K562 (cell line): Measurements from ENCODE around the gene FAM161A. TPM values are rescaled to one million over a fixed set of nuclear protein-coding genes. Genes with fewer than 3 reads are reported as not detected.
A peak's percentile ranks its signal among the peaks of the same experiment; 100 is the strongest.

Experiments
- CREM ChIP-seq: IDR thresholded peaks from 2 replicates; pipeline ENCODE4 v1.6.1; 2014; ENCODE audit warnings: antibody characterized with exemption, low read depth
- CSDE1 ChIP-seq, 2 experiments: fragments of 450-650 bp; IDR thresholded peaks; 2 replicates each; pipeline ENCODE4 v1.6.1; 2016; ENCODE audit warnings: mild to moderate bottlenecking in 1 of 2
- E2F3 ChIP-seq: fragments of 250-450 bp; sonication (Bioruptor Pico); IDR thresholded peaks from 2 replicates; pipeline ENCODE4 v1.4.0; 2020; ENCODE audit warnings: mild to moderate bottlenecking
- GABPB2 ChIP-seq: fragments of 250-450 bp; sonication (Bioruptor Pico); conservative IDR thresholded peaks from 2 replicates; pipeline ENCODE4 v1.5.1; 2021; ENCODE audit warnings: mild to moderate bottlenecking
- HDAC1 ChIP-seq, 2 experiments: fragments of 450-650 bp; IDR thresholded peaks; 2 replicates each; pipeline ENCODE4 v1.6.1; 2016 to 2017; ENCODE audit warnings: inconsistent platforms in 1 of 2, mild to moderate bottlenecking in 1 of 2, moderate library complexity in 1 of 2
- HOXB6 ChIP-seq: fragments of 250-450 bp; sonication (Bioruptor Pico); IDR thresholded peaks from 2 replicates; pipeline ENCODE4 v1.5.1; 2022; ENCODE audit warnings: mild to moderate bottlenecking, borderline replicate concordance
- KDM5B ChIP-seq: fragments of 200-600 bp; sonication (generic); IDR thresholded peaks from 2 replicates; pipeline ENCODE4 v1.6.1; 2012; ENCODE audit warnings: low read depth, mild to moderate bottlenecking, moderate library complexity, low read length, control low read depth, inconsistent platforms; ENCODE audit not compliant: insufficient replicate concordance
- L3MBTL2 ChIP-seq: fragments of 450-650 bp; IDR thresholded peaks from 2 replicates; pipeline ENCODE4 v1.6.1; 2016; ENCODE audit warnings: mild to moderate bottlenecking, moderate library complexity
- PTBP1 ChIP-seq: fragments of 200-400 bp; formaldehyde crosslinking; IDR thresholded peaks from 2 replicates; pipeline ENCODE4 v1.6.1; 2017; ENCODE audit warnings: low read depth, low read length
- SIRT6 ChIP-seq: IDR thresholded peaks from one replicate; pipeline ENCODE4 v1.6.1; 2012; ENCODE audit warnings: low read depth, mild to moderate bottlenecking, control low read depth, inconsistent platforms, low read length, moderate library complexity
- SMARCA4 ChIP-seq: fragments of 450-650 bp; IDR thresholded peaks from 2 replicates; pipeline ENCODE4 v1.6.1; 2016
- SMARCE1 ChIP-seq: fragments of 450-650 bp; IDR thresholded peaks from 2 replicates; pipeline ENCODE4 v1.7.1; 2016; ENCODE audit warnings: mild to moderate bottlenecking
- ZBTB7A ChIP-seq: IDR thresholded peaks from 2 replicates; pipeline ENCODE4 v1.6.1; 2011; ENCODE audit warnings: low read depth, mild to moderate bottlenecking, low read length, moderate library complexity, borderline replicate concordance; ENCODE audit not compliant: control insufficient read depth
- ZNF3 ChIP-seq: fragments of 250-450 bp; sonication (Bioruptor Pico); IDR thresholded peaks from 2 replicates; pipeline ENCODE4 v1.5.0; 2021; ENCODE audit warnings: mild to moderate bottlenecking, moderate library complexity
- ZNF668 ChIP-seq: fragments of 250-450 bp; sonication (Bioruptor Pico); IDR thresholded peaks from 2 replicates; pipeline ENCODE4 v1.8.0; 2022; ENCODE audit warnings: mild to moderate bottlenecking, inconsistent platforms
- polyA plus RNA-seq, 8 experiments: library from polyadenylated mRNA; depleted of rRNA in 4 of 8; stranded (reverse) in 5 of 8; unstranded in 3 of 8; fragments of >200 nt; fragmentation: Nextera tagmentation in 2 of 8; fragmentation: Illumina TruSeq in 1 of 8; extraction: Ambion mirVana in 2 of 8; extraction: Trizol in 1 of 8; gene quantifications; 2 replicates each; pipeline versions ENCODE4 v1.2.1 to v1.2.3, GENCODE V29; 2011 to 2014; ENCODE audit warnings: inconsistent platforms in 1 of 8, missing spikeins in 1 of 8
- total RNA-seq, 7 experiments: library from RNA; depleted of rRNA in 6 of 7; stranded (reverse); fragments of >200 nt in 6 of 7; fragmentation: Illumina TruSeq in 2 of 7; extraction: Trizol in 2 of 7; gene quantifications; 2 replicates each; pipeline versions ENCODE4 v1.2.1 to v1.2.3, GENCODE V29; 2011 to 2021; ENCODE audit warnings: low replicate concordance in 1 of 7
- TF ChIP-seq, protein P1 (sequence below): sonication (generic); formaldehyde crosslinking; IDR thresholded peaks from 2 replicates; pipeline ENCODE4 v1.8.0; 2022; ENCODE audit warnings: mild to moderate bottlenecking, missing genetic modification reagents
- TF ChIP-seq, protein P2 (sequence below): fragments of 450-650 bp; IDR thresholded peaks from 2 replicates; pipeline ENCODE4 v1.6.1; 2016; ENCODE audit warnings: borderline replicate concordance
- TF ChIP-seq, protein P3 (sequence below): fragments of 250-450 bp; sonication (Bioruptor Pico); IDR thresholded peaks from 2 replicates; pipeline ENCODE4 v1.8.0; 2021; ENCODE audit warnings: mild to moderate bottlenecking, moderate library complexity

FAM161A gene
- total and polyA plus RNA-seq, 9 of the 15 experiments (the other 6 are each of a cell fraction or from before 2014, with no cell fraction given): 0.27 to 1.4 (median 0.80) TPM

DNA sequence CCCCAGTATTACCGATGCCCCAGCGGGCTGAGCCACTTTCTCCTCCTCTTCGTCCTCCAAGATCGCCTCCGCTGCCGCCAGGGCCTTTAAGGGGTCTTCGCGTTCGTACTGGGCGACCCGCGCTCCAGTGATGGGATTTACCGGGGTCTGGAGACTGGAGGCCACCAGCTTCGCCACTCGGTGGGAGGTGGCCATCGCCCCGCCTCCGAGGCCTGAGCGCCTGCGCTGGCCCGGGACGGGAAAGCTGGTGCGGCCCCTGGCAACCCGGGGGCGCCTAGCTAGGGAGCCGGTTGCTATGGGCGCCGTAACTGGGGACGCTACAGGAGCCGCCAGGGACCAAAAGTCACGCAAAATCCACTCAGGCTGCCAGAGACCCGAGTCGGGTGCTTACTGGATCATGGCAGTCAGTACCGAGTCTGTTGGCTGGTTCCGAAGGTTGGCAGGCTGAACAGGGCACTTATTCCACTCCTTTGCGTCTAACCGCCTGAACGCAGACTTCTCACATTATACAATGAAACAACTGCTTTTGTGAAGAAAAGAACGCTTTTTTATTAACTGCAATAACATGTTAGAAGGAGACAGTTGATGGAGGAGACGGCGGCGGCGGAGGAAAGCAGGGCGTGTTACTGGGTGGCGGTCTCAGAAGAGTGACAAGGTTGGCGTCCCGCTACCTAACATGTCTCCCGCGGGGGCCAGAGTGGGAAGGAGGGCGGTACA is at the start of gene FAM161A (continued):
- TF ChIP-seq, protein P1, sequence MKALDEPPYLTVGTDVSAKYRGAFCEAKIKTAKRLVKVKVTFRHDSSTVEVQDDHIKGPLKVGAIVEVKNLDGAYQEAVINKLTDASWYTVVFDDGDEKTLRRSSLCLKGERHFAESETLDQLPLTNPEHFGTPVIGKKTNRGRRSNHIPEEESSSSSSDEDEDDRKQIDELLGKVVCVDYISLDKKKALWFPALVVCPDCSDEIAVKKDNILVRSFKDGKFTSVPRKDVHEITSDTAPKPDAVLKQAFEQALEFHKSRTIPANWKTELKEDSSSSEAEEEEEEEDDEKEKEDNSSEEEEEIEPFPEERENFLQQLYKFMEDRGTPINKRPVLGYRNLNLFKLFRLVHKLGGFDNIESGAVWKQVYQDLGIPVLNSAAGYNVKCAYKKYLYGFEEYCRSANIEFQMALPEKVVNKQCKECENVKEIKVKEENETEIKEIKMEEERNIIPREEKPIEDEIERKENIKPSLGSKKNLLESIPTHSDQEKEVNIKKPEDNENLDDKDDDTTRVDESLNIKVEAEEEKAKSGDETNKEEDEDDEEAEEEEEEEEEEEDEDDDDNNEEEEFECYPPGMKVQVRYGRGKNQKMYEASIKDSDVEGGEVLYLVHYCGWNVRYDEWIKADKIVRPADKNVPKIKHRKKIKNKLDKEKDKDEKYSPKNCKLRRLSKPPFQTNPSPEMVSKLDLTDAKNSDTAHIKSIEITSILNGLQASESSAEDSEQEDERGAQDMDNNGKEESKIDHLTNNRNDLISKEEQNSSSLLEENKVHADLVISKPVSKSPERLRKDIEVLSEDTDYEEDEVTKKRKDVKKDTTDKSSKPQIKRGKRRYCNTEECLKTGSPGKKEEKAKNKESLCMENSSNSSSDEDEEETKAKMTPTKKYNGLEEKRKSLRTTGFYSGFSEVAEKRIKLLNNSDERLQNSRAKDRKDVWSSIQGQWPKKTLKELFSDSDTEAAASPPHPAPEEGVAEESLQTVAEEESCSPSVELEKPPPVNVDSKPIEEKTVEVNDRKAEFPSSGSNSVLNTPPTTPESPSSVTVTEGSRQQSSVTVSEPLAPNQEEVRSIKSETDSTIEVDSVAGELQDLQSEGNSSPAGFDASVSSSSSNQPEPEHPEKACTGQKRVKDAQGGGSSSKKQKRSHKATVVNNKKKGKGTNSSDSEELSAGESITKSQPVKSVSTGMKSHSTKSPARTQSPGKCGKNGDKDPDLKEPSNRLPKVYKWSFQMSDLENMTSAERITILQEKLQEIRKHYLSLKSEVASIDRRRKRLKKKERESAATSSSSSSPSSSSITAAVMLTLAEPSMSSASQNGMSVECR (CRISPR knock-in tag): peak; percentile 89
- TF ChIP-seq E2F3 (peak; percentile 91), ZBTB7A (peak; percentile 44; the same call in 1 of the 2 replicates), SMARCA4 (no peak), ZNF3 (no peak), ZNF668 (no peak), SIRT6 (no peak), SMARCE1 (no peak), KDM5B (peak; percentile 35), HDAC1 (IDR thresholded peaks at IDR 0.05) (peak in 1 of 2 experiments; percentile 68; a peak in 1 of 4 replicates), GABPB2 (CRISPR knock-in tag) (no peak), L3MBTL2 (peak; percentile 86), CREM (no peak), PTBP1 (no peak), HOXB6 (CRISPR knock-in tag) (no peak), CSDE1 (IDR thresholded peaks at IDR 0.05) (peak in 1 of 2 experiments; percentile 67; a peak in 2 of 4 replicates)
- TF ChIP-seq, protein P2, sequence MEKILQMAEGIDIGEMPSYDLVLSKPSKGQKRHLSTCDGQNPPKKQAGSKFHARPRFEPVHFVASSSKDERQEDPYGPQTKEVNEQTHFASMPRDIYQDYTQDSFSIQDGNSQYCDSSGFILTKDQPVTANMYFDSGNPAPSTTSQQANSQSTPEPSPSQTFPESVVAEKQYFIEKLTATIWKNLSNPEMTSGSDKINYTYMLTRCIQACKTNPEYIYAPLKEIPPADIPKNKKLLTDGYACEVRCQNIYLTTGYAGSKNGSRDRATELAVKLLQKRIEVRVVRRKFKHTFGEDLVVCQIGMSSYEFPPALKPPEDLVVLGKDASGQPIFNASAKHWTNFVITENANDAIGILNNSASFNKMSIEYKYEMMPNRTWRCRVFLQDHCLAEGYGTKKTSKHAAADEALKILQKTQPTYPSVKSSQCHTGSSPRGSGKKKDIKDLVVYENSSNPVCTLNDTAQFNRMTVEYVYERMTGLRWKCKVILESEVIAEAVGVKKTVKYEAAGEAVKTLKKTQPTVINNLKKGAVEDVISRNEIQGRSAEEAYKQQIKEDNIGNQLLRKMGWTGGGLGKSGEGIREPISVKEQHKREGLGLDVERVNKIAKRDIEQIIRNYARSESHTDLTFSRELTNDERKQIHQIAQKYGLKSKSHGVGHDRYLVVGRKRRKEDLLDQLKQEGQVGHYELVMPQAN: peak; percentile 85
- TF ChIP-seq, protein P3, sequence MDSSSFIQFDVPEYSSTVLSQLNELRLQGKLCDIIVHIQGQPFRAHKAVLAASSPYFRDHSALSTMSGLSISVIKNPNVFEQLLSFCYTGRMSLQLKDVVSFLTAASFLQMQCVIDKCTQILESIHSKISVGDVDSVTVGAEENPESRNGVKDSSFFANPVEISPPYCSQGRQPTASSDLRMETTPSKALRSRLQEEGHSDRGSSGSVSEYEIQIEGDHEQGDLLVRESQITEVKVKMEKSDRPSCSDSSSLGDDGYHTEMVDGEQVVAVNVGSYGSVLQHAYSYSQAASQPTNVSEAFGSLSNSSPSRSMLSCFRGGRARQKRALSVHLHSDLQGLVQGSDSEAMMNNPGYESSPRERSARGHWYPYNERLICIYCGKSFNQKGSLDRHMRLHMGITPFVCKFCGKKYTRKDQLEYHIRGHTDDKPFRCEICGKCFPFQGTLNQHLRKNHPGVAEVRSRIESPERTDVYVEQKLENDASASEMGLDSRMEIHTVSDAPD (CRISPR knock-in tag): no peak
